Esophagus muscularis mucosa (tissue), 4 donors: ENCODE measurements around the gene LAMP5. TPM values are rescaled to one million over a fixed set of nuclear protein-coding genes. Genes with fewer than 3 reads are reported as not detected.
A peak's percentile ranks its signal among the peaks of the same experiment; 100 is the strongest.

Experiments used
- DNase-seq: peaks from one replicate; pipeline ENCODE4 v3.0.0-alpha.2; 2017; ENCODE audit errors: extremely low spot score
- H3K27ac ChIP-seq, 4 donors: fragments of 200-600 bp; sonication (generic); replicated peaks in 1 of 4; 1 replicate in 3 of 4; 2 replicates in 1 of 4; pipeline ENCODE4 v1.5.1; 2016 to 2019; ENCODE audit warnings: mild to moderate bottlenecking in 1 of 4
- H3K27me3 ChIP-seq, 4 donors: fragments of 200-600 bp; sonication (generic); one replicate each; pipeline versions ENCODE4 v1.5.1 to v1.6.0; 2016 to 2019
- H3K36me3 ChIP-seq, 4 donors: fragments of 200-600 bp; sonication (generic); one replicate each; pipeline ENCODE4 v1.5.1; 2016 to 2019
- H3K4me1 ChIP-seq, 4 donors: fragments of 200-600 bp; sonication (generic); one replicate each; pipeline ENCODE4 v1.5.1; 2016 to 2019
- H3K4me3 ChIP-seq, 4 donors: fragments of 200-600 bp; sonication (generic); 1 replicate in 2 of 4; 2 replicates in 2 of 4; pipeline ENCODE4 v1.5.1; 2016 to 2019; ENCODE audit warnings: mild to moderate bottlenecking in 4 of 4, moderate library complexity in 1 of 4
- H3K9me3 ChIP-seq, 4 donors: fragments of 200-600 bp; sonication (generic); 1 replicate in 3 of 4; 2 replicates in 1 of 4; pipeline ENCODE4 v1.5.1; 2016 to 2019
- CTCF ChIP-seq, 3 experiments: fragments of 200-600 bp in 2 of 3; fragments of 450-650 bp in 1 of 3; sonication (generic) in 2 of 3; IDR thresholded peaks; one replicate each; pipeline ENCODE4 v1.5.1; 2017 to 2019; ENCODE audit warnings: antibody characterized with exemption in 3 of 3, mild to moderate bottlenecking in 2 of 3, moderate library complexity in 1 of 3
- EP300 ChIP-seq: sonication (generic); formaldehyde crosslinking; IDR thresholded peaks from one replicate; pipeline ENCODE4 v1.6.1; 2017; ENCODE audit warnings: antibody characterized with exemption
- POLR2A ChIP-seq: fragments of 450-650 bp; IDR thresholded peaks from one replicate; pipeline ENCODE4 v1.6.1; 2017; ENCODE audit warnings: antibody characterized with exemption, moderate library complexity, mild to moderate bottlenecking, low read depth
- POLR2AphosphoS5 ChIP-seq, 2 donors: sonication (generic); formaldehyde crosslinking; IDR thresholded peaks; one replicate each; pipeline ENCODE4 v1.6.1; 2017; ENCODE audit warnings: antibody characterized with exemption in 2 of 2
- WGBS: methylation state at CpG from one replicate; pipeline ENCODE4 v1.1.5; 2018; 5-methylcytosine and 5-hydroxymethylcytosine counted together
- intact Hi-C: fragments of 100-400 bp; cut with DNase I; formaldehyde crosslinking; loops from one replicate; pipeline ENCODE4 v1.15.1; 2023
- total RNA-seq, 4 donors: library from RNA; depleted of rRNA; stranded (reverse); fragments of >200 nt; gene quantifications; one replicate each; pipeline versions ENCODE4 v1.1.0 to v1.2.1, GENCODE V29; 2016

LAMP5 gene
- total RNA-seq, result under 1 TPM in 1 of 4 donors, not detected in 3; 0.17 TPM

GRCh38 chr20:9514461-9515213 is at the start of gene LAMP5:
Gene LAMP5 (plus strand): TSS chr20:9514590. CDS start chr20:9514853, 263 bp downstream.
- DNase-seq, result peak; percentile 91
- no peaks in the 10 kb centered on the region for H3K36me3 ChIP-seq
- no peaks in the 10 kb centered on the region for H3K9me3 ChIP-seq
- H3K4me3 ChIP-seq, result peak within 1 kb of the TSS; percentile 26 to 41 (median 32)
- 2% methylated on average over 23 of the region's 38 CpGs for WGBS
- peaks cover 18 to 29% (median 27%) of the 10 kb centered on the region in 4 donors for H3K4me1 ChIP-seq
- H3K27me3 ChIP-seq, result peaks cover 0 to 74% (median 7%) of the 10 kb centered on the region in 4 donors
- intact Hi-C loops, result no loop called here
- no peak within 1 kb of the TSS for H3K27ac ChIP-seq
- TF ChIP-seq POLR2A (no peak), EP300 (no peak), CTCF (IDR thresholded peaks at IDR 0.05) (no peak), POLR2AphosphoS5 (IDR thresholded peaks at IDR 0.05) (no peak)

- H3K36me3 ChIP-seq, result peaks cover 0 to 38% (median 7%) of the 10 kb centered on the region in 4 donors
- WGBS, result 48% methylated on average over 3 of the region's 3 CpGs
These were observed 46.4 kb upstream of the LAMP5 start for GRCh38 chr20:9467995-9468394.

GRCh38 chr20:9474835-9475415 is 39.5 kb upstream of the LAMP5 start:
- Histone ChIP-seq H3K4me1 (no peaks in the 10 kb centered on the region), H3K9me3 (no peaks in the 10 kb centered on the region), H3K4me3 (no peak overlapping the region), H3K27ac (no peak overlapping the region), H3K36me3 (peaks cover 0 to 56% (median 15%) of the 10 kb centered on the region in 4 donors), H3K27me3 (no peaks in the 10 kb centered on the region)
- DNase-seq, result no peak
- 51% methylated on average over 2 of the region's 2 CpGs for WGBS
- TF ChIP-seq CTCF (IDR thresholded peaks at IDR 0.05) (no peak), EP300 (no peak), POLR2A (no peak), POLR2AphosphoS5 (IDR thresholded peaks at IDR 0.05) (no peak)
- intact Hi-C loops, result no loop called here

More at GRCh38 chr20:9467995-9468394, 46.4 kb upstream of the LAMP5 start:
- Histone ChIP-seq H3K27ac (no peak overlapping the region), H3K4me1 (no peaks in the 10 kb centered on the region), H3K27me3 (no peaks in the 10 kb centered on the region), H3K9me3 (no peaks in the 10 kb centered on the region), H3K4me3 (no peak overlapping the region)
- no peak for TF ChIP-seq POLR2A
- peak in 2 of 3 experiments; percentile 27 to 36 for TF ChIP-seq CTCF (IDR thresholded peaks at IDR 0.05)
- intact Hi-C loops, result no loop called here
- DNase-seq, result no peak

- Histone ChIP-seq H3K4me3 (no peak overlapping the region), H3K9me3 (no peaks in the 10 kb centered on the region), H3K36me3 (peaks cover 0 to 56% (median 15%) of the 10 kb centered on the region in 4 donors), H3K27me3 (no peaks in the 10 kb centered on the region), H3K4me1 (no peaks in the 10 kb centered on the region), H3K27ac (no peak overlapping the region)
- TF ChIP-seq CTCF (IDR thresholded peaks at IDR 0.05) (no peak), POLR2A (no peak), POLR2AphosphoS5 (IDR thresholded peaks at IDR 0.05) (no peak), EP300 (no peak)
- DNase-seq, result no peak
- intact Hi-C loops, result no loop called here
These were observed 38.9 kb upstream of the LAMP5 start for GRCh38 chr20:9475456-9475855.
